ENCODE measurements around the gene JAK1. TPM values are rescaled to one million over a fixed set of nuclear protein-coding genes. Genes with fewer than 3 reads are reported as not detected.

The JAK1 gene
- total RNA-seq, 4 donors from 2014 or later, result 132 to 166 (median 161) TPM

DNA sequence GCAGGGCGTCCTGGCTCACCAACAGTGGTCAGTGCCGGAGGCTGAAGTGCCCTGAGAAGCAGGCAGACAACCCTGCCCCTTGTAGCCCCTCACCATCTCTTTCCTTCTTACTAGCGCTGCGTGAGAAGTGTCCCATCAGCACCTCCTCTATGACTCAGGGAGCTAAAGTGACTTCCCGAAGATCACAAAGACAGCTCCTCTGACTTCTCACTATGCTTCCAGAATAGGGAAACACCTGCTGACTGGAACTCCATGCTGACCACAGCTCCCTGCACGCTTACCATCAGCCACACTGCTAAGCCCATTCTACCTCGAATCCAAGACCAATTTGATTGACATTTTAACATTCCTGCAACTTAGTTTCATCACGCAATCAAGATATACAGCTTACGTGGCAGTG is 92.8 kb downstream of the JAK1 start:
- ATAC-seq, result no peak
- Histone ChIP-seq H3K27ac (no peak overlapping the region), H3K27me3 (no peaks in the 10 kb centered on the region), H3K9me3 (no peaks in the 10 kb centered on the region), H3K4me1 (no peaks in the 10 kb centered on the region), H3K36me3 (peaks cover 0 to 97% of the 10 kb centered on the region in 2 donors), H3K4me3 (no peak overlapping the region)
- TF ChIP-seq EP300 (IDR thresholded peaks at IDR 0.05) (no peak), POLR2AphosphoS5 (IDR thresholded peaks at IDR 0.05) (no peak), POLR2A (IDR thresholded peaks at IDR 0.05) (no peak)
- TF ChIP-seq, protein P1, sequence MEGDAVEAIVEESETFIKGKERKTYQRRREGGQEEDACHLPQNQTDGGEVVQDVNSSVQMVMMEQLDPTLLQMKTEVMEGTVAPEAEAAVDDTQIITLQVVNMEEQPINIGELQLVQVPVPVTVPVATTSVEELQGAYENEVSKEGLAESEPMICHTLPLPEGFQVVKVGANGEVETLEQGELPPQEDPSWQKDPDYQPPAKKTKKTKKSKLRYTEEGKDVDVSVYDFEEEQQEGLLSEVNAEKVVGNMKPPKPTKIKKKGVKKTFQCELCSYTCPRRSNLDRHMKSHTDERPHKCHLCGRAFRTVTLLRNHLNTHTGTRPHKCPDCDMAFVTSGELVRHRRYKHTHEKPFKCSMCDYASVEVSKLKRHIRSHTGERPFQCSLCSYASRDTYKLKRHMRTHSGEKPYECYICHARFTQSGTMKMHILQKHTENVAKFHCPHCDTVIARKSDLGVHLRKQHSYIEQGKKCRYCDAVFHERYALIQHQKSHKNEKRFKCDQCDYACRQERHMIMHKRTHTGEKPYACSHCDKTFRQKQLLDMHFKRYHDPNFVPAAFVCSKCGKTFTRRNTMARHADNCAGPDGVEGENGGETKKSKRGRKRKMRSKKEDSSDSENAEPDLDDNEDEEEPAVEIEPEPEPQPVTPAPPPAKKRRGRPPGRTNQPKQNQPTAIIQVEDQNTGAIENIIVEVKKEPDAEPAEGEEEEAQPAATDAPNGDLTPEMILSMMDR (IDR thresholded peaks at IDR 0.05), result no peak
- WGBS, 2 donors (ENCODE audit: low coverage in 1 of 2), result 91 to 96% methylated on average over 5 to 9 of the region's 9 CpGs

DNA sequence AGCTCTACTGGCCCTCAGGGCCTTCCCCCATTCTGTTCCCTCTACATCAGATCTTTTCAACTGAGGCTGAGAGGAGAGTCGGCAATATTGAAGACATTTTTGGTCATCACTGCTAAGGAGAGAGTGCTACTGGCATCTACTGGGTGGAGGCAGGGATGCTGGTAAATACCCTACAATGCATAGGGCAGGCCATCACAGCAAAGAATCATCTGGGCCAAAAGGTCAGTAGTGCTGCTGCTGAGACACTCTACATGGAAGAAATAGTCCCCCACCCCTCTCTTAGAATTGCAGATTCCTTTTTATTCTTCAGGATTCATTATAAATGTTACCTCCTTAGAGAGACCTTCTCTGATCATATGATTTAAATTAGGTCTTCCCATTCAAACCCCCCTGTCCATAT is 94.3 kb downstream of the JAK1 start:
- TF ChIP-seq POLR2A (IDR thresholded peaks at IDR 0.05) (no peak), POLR2AphosphoS5 (IDR thresholded peaks at IDR 0.05) (no peak)
- TF ChIP-seq, protein P1 (IDR thresholded peaks at IDR 0.05), result no peak
- WGBS, 2 donors (ENCODE audit: low coverage in 1 of 2), result 100% methylated on average over 1 of the region's 1 CpG; no CpG with 5 or more reads in 1 of the 2 donors
- Histone ChIP-seq H3K27me3 (no peaks in the 10 kb centered on the region), H3K9me3 (no peaks in the 10 kb centered on the region), H3K4me1 (no peaks in the 10 kb centered on the region), H3K36me3 (peaks cover 0 to 99% of the 10 kb centered on the region in 2 donors), H3K4me3 (no peak overlapping the region), H3K27ac (no peak overlapping the region)
- no peak for ATAC-seq

DNA sequence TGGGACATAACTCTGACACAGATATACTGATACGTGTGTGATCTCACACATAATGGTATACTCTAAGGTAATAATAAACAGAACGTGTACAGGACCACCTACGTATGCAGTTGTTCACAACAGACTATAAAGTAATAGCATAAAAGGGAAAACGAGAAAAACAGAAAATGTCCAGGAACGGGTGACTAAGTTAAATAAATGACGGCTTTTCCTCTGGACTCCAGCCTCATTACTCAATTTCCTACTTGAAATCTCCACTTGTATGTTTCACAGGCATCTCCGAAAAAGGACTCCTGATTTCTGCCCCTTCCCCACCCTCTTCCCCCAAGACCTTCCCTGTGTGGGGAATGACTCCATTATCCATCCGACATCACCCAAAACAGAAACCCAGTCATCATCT is 95.1 kb downstream of the JAK1 start:
- no peak overlapping the region for H3K27ac ChIP-seq
- peaks cover 4 to 99% of the 10 kb centered on the region in 2 donors for H3K36me3 ChIP-seq
- no peaks in the 10 kb centered on the region for H3K9me3 ChIP-seq
- no peaks in the 10 kb centered on the region for H3K27me3 ChIP-seq
- H3K4me3 ChIP-seq, result no peak overlapping the region
- TF ChIP-seq, protein P1 (IDR thresholded peaks at IDR 0.05), result no peak
- no peak for TF ChIP-seq POLR2AphosphoS5 (IDR thresholded peaks at IDR 0.05)
- TF ChIP-seq POLR2A (IDR thresholded peaks at IDR 0.05), result no peak
- ATAC-seq, result no peak
- no peaks in the 10 kb centered on the region for H3K4me1 ChIP-seq
- WGBS, 2 donors (ENCODE audit: low coverage in 1 of 2), result 83 to 90% methylated on average over 5 to 8 of the region's 8 CpGs

DNA sequence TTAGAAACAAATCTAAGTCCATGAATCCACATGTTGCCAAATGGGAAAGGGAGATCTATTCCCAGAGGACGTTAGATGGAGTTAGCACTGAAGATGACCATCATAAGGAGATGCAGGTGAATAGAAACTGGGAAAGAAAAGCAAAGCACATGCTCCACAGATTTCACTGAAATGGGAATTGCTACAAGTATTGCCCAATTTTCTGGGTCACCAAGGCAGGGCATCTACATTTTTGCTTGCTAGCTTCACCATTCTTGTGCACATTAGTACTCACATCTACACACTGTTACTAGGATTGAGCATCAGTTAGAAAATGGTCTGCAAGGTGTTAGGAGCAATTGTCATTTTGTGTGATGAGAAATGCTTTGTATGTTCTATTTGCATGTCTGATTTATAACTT is 99.1 kb downstream of the JAK1 start:
- no peak for ATAC-seq
- H3K4me3 ChIP-seq, result no peak overlapping the region
- peaks cover 4 to 84% of the 10 kb centered on the region in 2 donors for H3K36me3 ChIP-seq
- TF ChIP-seq POLR2AphosphoS5 (IDR thresholded peaks at IDR 0.05) (no peak), EP300 (IDR thresholded peaks at IDR 0.05) (no peak), POLR2A (IDR thresholded peaks at IDR 0.05) (no peak)
- TF ChIP-seq, protein P1 (IDR thresholded peaks at IDR 0.05), result no peak
- 75 to 100% methylated on average over 1 of the region's 1 CpG for WGBS, 2 donors (ENCODE audit: low coverage in 1 of 2)
- H3K27ac ChIP-seq, result no peak overlapping the region
- no peaks in the 10 kb centered on the region for H3K27me3 ChIP-seq
- H3K9me3 ChIP-seq, result no peaks in the 10 kb centered on the region
- peaks cover 0 to 5% (median 0%) of the 10 kb centered on the region in 3 donors for H3K4me1 ChIP-seq

DNA sequence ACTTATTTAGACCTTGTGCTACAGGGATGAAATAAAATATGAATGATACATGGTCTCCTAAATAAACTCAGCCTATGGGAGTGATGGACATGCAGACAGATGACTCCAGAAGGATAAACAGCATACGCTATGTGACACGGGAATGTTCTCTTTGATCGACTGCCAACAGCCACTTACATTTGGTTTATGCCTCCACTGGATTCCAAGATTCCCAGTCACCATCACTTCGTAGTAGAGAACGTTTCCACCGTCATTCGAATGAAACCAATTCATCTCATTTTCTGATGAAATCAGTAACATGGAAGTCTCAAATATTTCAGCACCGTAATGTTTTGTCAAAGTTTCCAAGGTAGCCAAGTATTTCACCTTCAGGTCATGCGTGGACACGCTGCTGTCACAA is 99.7 kb downstream of the JAK1 start:
- no peak for ATAC-seq
- TF ChIP-seq, protein P1 (IDR thresholded peaks at IDR 0.05), result no peak
- no peak for TF ChIP-seq EP300 (IDR thresholded peaks at IDR 0.05)
- no peak for TF ChIP-seq POLR2A (IDR thresholded peaks at IDR 0.05)
- TF ChIP-seq POLR2AphosphoS5 (IDR thresholded peaks at IDR 0.05), result no peak
- Histone ChIP-seq H3K27ac (no peak overlapping the region), H3K36me3 (peaks cover 4 to 78% of the 10 kb centered on the region in 2 donors), H3K9me3 (no peaks in the 10 kb centered on the region), H3K4me3 (no peak overlapping the region), H3K27me3 (no peaks in the 10 kb centered on the region), H3K4me1 (peaks cover 0 to 5% (median 0%) of the 10 kb centered on the region in 3 donors)
- 86 to 89% methylated on average over 10 of the region's 10 CpGs for WGBS, 2 donors (ENCODE audit: low coverage in 1 of 2)
